MM.1S (cell line): ENCODE data around the gene FOXN4.

Experiments used
- EZH2phosphoT487 ChIP-seq: fragments of 300-600 bp; sonication (generic); IDR thresholded peaks from 2 replicates; pipeline ENCODE4 v1.6.1; 2018; ENCODE audit warnings: antibody characterized with exemption, low read length
- TF ChIP-seq, protein P1 (sequence below): fragments of 300-600 bp; sonication (generic); IDR thresholded peaks from 2 replicates; pipeline ENCODE4 v1.5.1; 2016; ENCODE audit warnings: antibody characterized with exemption, low read length, mixed read lengths

- TF ChIP-seq, protein P1, sequence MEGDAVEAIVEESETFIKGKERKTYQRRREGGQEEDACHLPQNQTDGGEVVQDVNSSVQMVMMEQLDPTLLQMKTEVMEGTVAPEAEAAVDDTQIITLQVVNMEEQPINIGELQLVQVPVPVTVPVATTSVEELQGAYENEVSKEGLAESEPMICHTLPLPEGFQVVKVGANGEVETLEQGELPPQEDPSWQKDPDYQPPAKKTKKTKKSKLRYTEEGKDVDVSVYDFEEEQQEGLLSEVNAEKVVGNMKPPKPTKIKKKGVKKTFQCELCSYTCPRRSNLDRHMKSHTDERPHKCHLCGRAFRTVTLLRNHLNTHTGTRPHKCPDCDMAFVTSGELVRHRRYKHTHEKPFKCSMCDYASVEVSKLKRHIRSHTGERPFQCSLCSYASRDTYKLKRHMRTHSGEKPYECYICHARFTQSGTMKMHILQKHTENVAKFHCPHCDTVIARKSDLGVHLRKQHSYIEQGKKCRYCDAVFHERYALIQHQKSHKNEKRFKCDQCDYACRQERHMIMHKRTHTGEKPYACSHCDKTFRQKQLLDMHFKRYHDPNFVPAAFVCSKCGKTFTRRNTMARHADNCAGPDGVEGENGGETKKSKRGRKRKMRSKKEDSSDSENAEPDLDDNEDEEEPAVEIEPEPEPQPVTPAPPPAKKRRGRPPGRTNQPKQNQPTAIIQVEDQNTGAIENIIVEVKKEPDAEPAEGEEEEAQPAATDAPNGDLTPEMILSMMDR, result no peak
- no peak for TF ChIP-seq EZH2phosphoT487
Measured at GRCh38 chr12:109286652-109287051, 22.4 kb downstream of the FOXN4 start.
